Stomach (tissue), 4 donors: ENCODE measurements around the gene PKHD1.

Experiments used
- CTCF ChIP-seq, 7 experiments: fragments of 450-650 bp in 4 of 7; fragments of 200-600 bp in 3 of 7; sonication (generic) in 3 of 7; IDR thresholded peaks; one replicate each; pipeline ENCODE4 v1.5.1; 2016 to 2019; ENCODE audit warnings: antibody characterized with exemption in 7 of 7, control low read depth in 2 of 7, mild to moderate bottlenecking in 1 of 7
- EP300 ChIP-seq: sonication (generic); formaldehyde crosslinking; IDR thresholded peaks from one replicate; pipeline ENCODE4 v1.6.1; 2017; ENCODE audit warnings: antibody characterized with exemption
- POLR2A ChIP-seq, 4 donors: fragments of 450-650 bp; IDR thresholded peaks; one replicate each; pipeline ENCODE4 v1.6.1; 2016; ENCODE audit warnings: antibody characterized with exemption in 4 of 4, control low read depth in 2 of 4, mild to moderate bottlenecking in 1 of 4, moderate library complexity in 1 of 4
- POLR2AphosphoS5 ChIP-seq, 3 donors: sonication (generic); formaldehyde crosslinking; IDR thresholded peaks; one replicate each; pipeline ENCODE4 v1.6.1; 2016; ENCODE audit warnings: antibody characterized with exemption in 3 of 3

DNA sequence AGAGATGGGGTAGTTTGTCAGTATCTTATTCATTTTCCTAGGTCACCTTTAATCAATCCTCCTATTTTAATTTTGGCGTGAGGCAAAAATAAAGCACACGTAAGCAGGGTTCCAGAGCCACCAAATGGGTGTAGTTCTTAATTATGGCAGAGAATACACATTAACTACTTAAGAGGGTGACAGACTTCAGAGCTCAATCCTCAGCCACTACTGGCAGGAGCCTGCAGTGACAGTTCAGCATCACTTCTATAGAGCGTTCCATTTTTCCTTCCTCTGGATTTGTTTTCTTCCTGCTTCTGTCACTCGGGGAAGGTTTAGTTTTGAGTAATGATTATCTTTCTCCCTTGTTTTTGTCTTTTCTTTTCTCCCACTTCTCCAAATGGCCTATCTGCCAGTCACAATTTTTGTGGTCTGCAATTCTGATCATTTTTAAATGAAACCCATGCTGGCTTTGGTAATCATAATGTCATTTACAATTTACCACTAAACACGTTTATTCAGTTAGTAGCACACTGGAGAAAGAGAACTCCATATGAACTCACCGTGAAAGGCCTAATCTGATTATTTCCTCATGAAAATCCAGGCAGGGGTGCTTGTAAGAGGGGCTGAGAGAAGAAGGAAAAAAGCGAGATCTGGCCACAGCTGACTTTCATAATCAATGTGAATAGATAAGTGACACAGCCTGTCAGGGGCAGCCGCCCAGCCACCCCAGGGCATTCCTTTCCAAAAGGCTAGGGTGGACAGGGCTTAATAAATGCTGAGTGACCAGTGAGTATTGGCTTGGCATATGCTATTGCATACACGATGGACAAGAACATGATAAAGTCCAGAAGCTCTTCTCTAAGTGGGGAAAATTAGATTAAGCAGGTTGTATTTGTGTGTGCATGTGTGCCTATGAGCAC lies 412.1 kb downstream of the PKHD1 start:
- TF ChIP-seq EP300 (no peak), POLR2AphosphoS5 (IDR thresholded peaks at IDR 0.05) (no peak), POLR2A (IDR thresholded peaks at IDR 0.05) (no peak), CTCF (IDR thresholded peaks at IDR 0.05) (no peak)
